Astrocyte (in vitro differentiated cells and primary cell): ENCODE data around the gene BMP10.

ENCODE experiments used
- EZH2 ChIP-seq: IDR thresholded peaks from 2 replicates; pipeline ENCODE4 v1.6.1; 2012; ENCODE audit warnings: mild to moderate bottlenecking, low read length, inconsistent platforms; ENCODE audit not compliant: insufficient read depth
- TF ChIP-seq, protein P1 (sequence below): IDR thresholded peaks from 2 replicates; pipeline ENCODE4 v1.5.1; 2011; ENCODE audit warnings: low read depth, mild to moderate bottlenecking, inconsistent platforms, low read length, moderate library complexity; ENCODE audit not compliant: insufficient read depth

- TF ChIP-seq, protein P1, sequence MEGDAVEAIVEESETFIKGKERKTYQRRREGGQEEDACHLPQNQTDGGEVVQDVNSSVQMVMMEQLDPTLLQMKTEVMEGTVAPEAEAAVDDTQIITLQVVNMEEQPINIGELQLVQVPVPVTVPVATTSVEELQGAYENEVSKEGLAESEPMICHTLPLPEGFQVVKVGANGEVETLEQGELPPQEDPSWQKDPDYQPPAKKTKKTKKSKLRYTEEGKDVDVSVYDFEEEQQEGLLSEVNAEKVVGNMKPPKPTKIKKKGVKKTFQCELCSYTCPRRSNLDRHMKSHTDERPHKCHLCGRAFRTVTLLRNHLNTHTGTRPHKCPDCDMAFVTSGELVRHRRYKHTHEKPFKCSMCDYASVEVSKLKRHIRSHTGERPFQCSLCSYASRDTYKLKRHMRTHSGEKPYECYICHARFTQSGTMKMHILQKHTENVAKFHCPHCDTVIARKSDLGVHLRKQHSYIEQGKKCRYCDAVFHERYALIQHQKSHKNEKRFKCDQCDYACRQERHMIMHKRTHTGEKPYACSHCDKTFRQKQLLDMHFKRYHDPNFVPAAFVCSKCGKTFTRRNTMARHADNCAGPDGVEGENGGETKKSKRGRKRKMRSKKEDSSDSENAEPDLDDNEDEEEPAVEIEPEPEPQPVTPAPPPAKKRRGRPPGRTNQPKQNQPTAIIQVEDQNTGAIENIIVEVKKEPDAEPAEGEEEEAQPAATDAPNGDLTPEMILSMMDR = peak; percentile 50
- no peak for TF ChIP-seq EZH2
These were observed 33.9 kb downstream of the BMP10 start for GRCh38 chr2:68837164-68837860.
